Stimulated activated CD4-positive, alpha-beta T cell treated with anti-CD3 and anti-CD28 coated beads, TNF-alpha, amount 100 ng/mL, for 1 hour (primary cell): Measurements from ENCODE around the gene SLC38A5.
"Not testable (repeated sequence)": the region's sequence is repeated elsewhere in the genome, so short reads cannot be mapped to it uniquely, and the experiment has no call there.

Experiments used
- DNase-seq, 3 donors: peaks; one replicate each; pipeline ENCODE4 v3.0.0-alpha.2; 2020; ENCODE audit warnings: low read depth in 3 of 3, low spot score in 1 of 3

Gene SLC38A5

GRCh38 chrX:48470833-48471118 lies 716 bp upstream of the SLC38A5 start:
- DNase-seq = no peak

- peak in 1 of 3 donors; percentile 37 for DNase-seq
These were observed 1.1 kb downstream of the SLC38A5 start for GRCh38 chrX:48468693-48469691.

- peak in 1 of 3 donors; percentile 36 for DNase-seq
These were observed 1.8 kb downstream of the SLC38A5 start for GRCh38 chrX:48468247-48468671.

GRCh38 chrX:48467281-48467761 lies 2.7 kb downstream of the SLC38A5 start:
- no peak for DNase-seq

GRCh38 chrX:48466696-48467095 lies 3.4 kb downstream of the SLC38A5 start:
- DNase-seq = no peak

- no peak for DNase-seq
These were observed 4.6 kb downstream of the SLC38A5 start for GRCh38 chrX:48465336-48465933.

- DNase-seq = no peak
These were observed 8.2 kb downstream of the SLC38A5 start for GRCh38 chrX:48461830-48462229.

GRCh38 chrX:48460606-48461005 lies 9.5 kb downstream of the SLC38A5 start:
- no peak for DNase-seq

GRCh38 chrX:48460031-48460430 lies 10.0 kb downstream of the SLC38A5 start:
- DNase-seq = no peak

- no peak for DNase-seq
These were observed 10.6 kb downstream of the SLC38A5 start for GRCh38 chrX:48459483-48459882.

GRCh38 chrX:48458711-48459110 lies 11.3 kb downstream of the SLC38A5 start:
- DNase-seq = no peak

- DNase-seq = no peak
These were observed 13.3 kb downstream of the SLC38A5 start for GRCh38 chrX:48456628-48457331.

GRCh38 chrX:48451708-48452107 lies 18.4 kb downstream of the SLC38A5 start:
- DNase-seq = no peak

GRCh38 chrX:48450076-48450475 lies 20.0 kb downstream of the SLC38A5 start:
- DNase-seq = no peak

- not testable (repeated sequence) for DNase-seq
These were observed 22.9 kb downstream of the SLC38A5 start for GRCh38 chrX:48447201-48447600.

- DNase-seq = not testable (repeated sequence)
These were observed 36.3 kb downstream of the SLC38A5 start for GRCh38 chrX:48433713-48434112.

GRCh38 chrX:48430166-48430565 lies 39.9 kb downstream of the SLC38A5 start:
- DNase-seq = not testable (repeated sequence)

- DNase-seq = not testable (repeated sequence)
These were observed 40.5 kb downstream of the SLC38A5 start for GRCh38 chrX:48429606-48430005.

GRCh38 chrX:48427027-48427716 lies 42.9 kb downstream of the SLC38A5 start:
- not testable (repeated sequence) for DNase-seq

GRCh38 chrX:48411860-48412259 lies 58.2 kb downstream of the SLC38A5 start, which contains the start of gene SSX4B:
Gene SSX4B (minus strand): TSS chrX:48411960. CDS start chrX:48411372, 588 bp downstream.
- DNase-seq = not testable (repeated sequence)
